GM12892 (cell line): ENCODE data around the gene ERAP2.
"Not testable (repeated sequence)": the region's sequence is repeated elsewhere in the genome, so short reads cannot be mapped to it uniquely, and the experiment has no call there.

Experiments used
- DNase-seq: peaks from one replicate; pipeline ENCODE4 v3.0.0; 2011; ENCODE audit not compliant: insufficient read length
- FAIRE-seq: peaks from 2 replicates; lab custom pipeline; 2011; peaks lifted over from hg19 to GRCh38; lab: Jason Lieb, UNC
- POLR2A ChIP-seq: IDR thresholded peaks from 2 replicates; pipeline ENCODE4 v1.6.1; 2011; ENCODE audit warnings: low read depth, low read length, control low read depth
- POLR2AphosphoS5 ChIP-seq: IDR thresholded peaks from 2 replicates; pipeline ENCODE4 v1.6.1; 2011; ENCODE audit warnings: low read depth, low read length, control low read depth
- TAF1 ChIP-seq: IDR thresholded peaks from 2 replicates; pipeline ENCODE4 v1.6.1; 2011; ENCODE audit warnings: low read depth, mild to moderate bottlenecking, control low read depth, low read length, borderline replicate concordance

The ERAP2 gene

GRCh38 chr5:96927008-96927407, 50.7 kb downstream of the ERAP2 start:
- DNase-seq (no peak), FAIRE-seq (no peak)
- TF ChIP-seq POLR2AphosphoS5 = no peak
- TF ChIP-seq POLR2A = no peak
- TF ChIP-seq TAF1 = no peak

- TF ChIP-seq TAF1 = no peak
- TF ChIP-seq POLR2A = no peak
- TF ChIP-seq POLR2AphosphoS5 = no peak
- no peak for DNase-seq
- FAIRE-seq = no peak
Measured at GRCh38 chr5:96928931-96929708, 52.8 kb downstream of the ERAP2 start.

- TF ChIP-seq POLR2A = no peak
- TF ChIP-seq POLR2AphosphoS5 = no peak
- no peak for TF ChIP-seq TAF1
- DNase-seq (no peak), FAIRE-seq (no peak)
Measured at GRCh38 chr5:96930058-96930457, 53.8 kb downstream of the ERAP2 start.

GRCh38 chr5:96930589-96930988, 54.3 kb downstream of the ERAP2 start:
- DNase-seq (no peak), FAIRE-seq (no peak)
- TF ChIP-seq POLR2AphosphoS5 = no peak
- TF ChIP-seq POLR2A = no peak
- no peak for TF ChIP-seq TAF1

GRCh38 chr5:96931037-96931436, 54.7 kb downstream of the ERAP2 start:
- FAIRE-seq, DNase-seq: not testable (repeated sequence)

- FAIRE-seq (peak; percentile 24), DNase-seq (no peak)
Measured at GRCh38 chr5:96931605-96932004, 55.3 kb downstream of the ERAP2 start.

GRCh38 chr5:96932026-96932425, 55.7 kb downstream of the ERAP2 start:
- no peak for TF ChIP-seq TAF1
- TF ChIP-seq POLR2A = no peak
- no peak for TF ChIP-seq POLR2AphosphoS5
- DNase-seq (no peak), FAIRE-seq (no peak)

More at GRCh38 chr5:96931605-96932004, 55.3 kb downstream of the ERAP2 start:
- TF ChIP-seq POLR2A = peak; percentile 81
- no peak for TF ChIP-seq TAF1
- peak; percentile 60; the same call in 1 of the 2 replicates for TF ChIP-seq POLR2AphosphoS5

- TF ChIP-seq TAF1 (no peak), POLR2A (no peak), POLR2AphosphoS5 (no peak)
- DNase-seq (no peak), FAIRE-seq (peak; percentile 72)
Measured at GRCh38 chr5:96933764-96934707, 57.7 kb downstream of the ERAP2 start.

GRCh38 chr5:96934708-96935558, 58.6 kb downstream of the ERAP2 start:
- DNase-seq (peak; percentile 60), FAIRE-seq (no peak)
- TF ChIP-seq POLR2A = peak; percentile 76
- peak; percentile 79; the same call in 1 of the 2 replicates for TF ChIP-seq POLR2AphosphoS5
- TF ChIP-seq TAF1 = peak; percentile 62

- peak; percentile 54 for DNase-seq
- FAIRE-seq = peak; percentile 97
- TF ChIP-seq POLR2A (peak; percentile 42; the same call in 1 of the 2 replicates), POLR2AphosphoS5 (no peak)
Measured at GRCh38 chr5:96935559-96936430, 59.5 kb downstream of the ERAP2 start, which contains the start of gene LNPEP. LNPEP (plus strand) TSS chr5:96936080; CDS start chr5:96936156, 76 bp downstream.
